Measurements from ENCODE around the gene SYT11. TPM values are rescaled to one million over a fixed set of nuclear protein-coding genes. Genes with fewer than 3 reads are reported as not detected.
A peak's percentile ranks its signal among the peaks of the same experiment; 100 is the strongest.

SYT11 gene
- polyA plus RNA-seq, 2 of the 4 experiments (the other 2 are of a cell fraction): 2.5 to 2.8 TPM

DNA sequence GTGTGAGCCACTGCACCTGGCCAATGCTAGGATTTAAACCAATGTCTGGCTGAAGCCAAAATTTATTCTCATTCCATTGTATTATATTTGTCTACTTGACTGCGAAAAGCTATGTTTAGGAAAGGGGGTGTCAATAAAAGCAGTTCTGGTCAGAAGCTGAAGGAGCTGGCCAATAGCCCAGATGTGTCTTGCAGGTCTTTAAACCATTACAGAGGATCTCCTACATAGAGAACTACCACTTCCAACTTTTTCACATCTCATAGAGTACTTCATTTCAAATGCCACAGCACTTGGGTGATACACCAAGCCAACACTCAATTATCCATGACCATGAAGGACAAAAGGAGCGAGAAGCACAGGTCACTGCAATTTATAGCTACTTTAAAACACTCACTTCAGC is 2.5 kb downstream of the SYT11 start:
- Histone ChIP-seq H3K27ac (no peak overlapping the region), H3K4me2 (no peak overlapping the region), H3K9me3 (no peaks in the 10 kb centered on the region), H3K4me1 (peaks cover 16% of the 10 kb centered on the region), H3K4me3 (no peak overlapping the region)
- FAIRE-seq (no peak), ATAC-seq (no peak), DNase-seq (ENCODE audit: low read depth in 1 of 2, low spot score in 1 of 2) (no peak)
- ChIA-PET POLR2A (interaction anchor here (0.7 kb wide), 1 partner anchor 32 kb away, joined by 3 read pairs; no protein-coding TSS in a partner anchor), CTCF (interaction anchor here (0.8 to 1.3 kb wide), 2 partner anchors 8 to 11 kb away, joined by 3 to 4 read pairs; no protein-coding TSS in a partner anchor)
- 67% methylated on average over 2 of the region's 2 CpGs for WGBS (ENCODE audit: missing lambda C conversion rate)
- no peak for TF ChIP-seq ZNF302 (CRISPR knock-in tag; IDR thresholded peaks at IDR 0.05)
- TF ChIP-seq RNF2 (IDR thresholded peaks at IDR 0.05; ENCODE audit: borderline replicate concordance, low read depth): no peak
- no peak for TF ChIP-seq ELK1 (IDR thresholded peaks at IDR 0.05; ENCODE audit: low read depth, low read length)
- no peak for TF ChIP-seq EP300 (IDR thresholded peaks at IDR 0.05)

DNA sequence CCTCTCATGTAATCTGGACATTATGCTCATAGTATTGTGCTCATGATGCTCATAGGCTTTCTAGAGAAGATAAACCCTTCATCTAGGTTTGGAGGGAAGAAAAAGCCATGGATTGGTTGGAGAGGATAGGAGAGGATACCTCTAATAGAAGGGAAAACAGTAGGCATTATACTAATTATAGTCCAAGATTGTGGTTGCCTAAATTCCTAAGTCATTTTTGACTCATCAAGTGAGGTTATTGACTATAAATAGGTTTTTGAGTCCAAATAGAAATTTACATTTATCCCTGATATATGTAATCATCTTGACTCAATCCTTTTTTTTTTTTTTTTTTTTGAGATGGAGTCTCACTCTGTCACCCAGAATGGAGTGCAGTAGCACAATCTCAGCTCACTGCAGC is 5.0 kb downstream of the SYT11 start:
- Histone ChIP-seq H3K27ac (no peak overlapping the region), H3K9me3 (no peaks in the 10 kb centered on the region), H3K4me1 (peaks cover 5% of the 10 kb centered on the region; the same call in 1 of the 3 replicates), H3K4me3 (no peak overlapping the region), H3K4me2 (no peak overlapping the region)
- DNase-seq (ENCODE audit: low read depth in 1 of 2, low spot score in 1 of 2): no peak
- ChIA-PET CTCF (no interaction called here), POLR2A (interaction anchor here (0.6 kb wide), 1 partner anchor 24 kb away, joined by 4 read pairs; no protein-coding TSS in a partner anchor)
- no peak for FAIRE-seq
- TF ChIP-seq JUNB (IDR thresholded peaks at IDR 0.05) (no peak), PBX3 (IDR thresholded peaks at IDR 0.05) (no peak), HOXB13 (CRISPR knock-in tag; IDR thresholded peaks at IDR 0.05; ENCODE audit: low read depth) (no peak)
- no peak for ATAC-seq

DNA sequence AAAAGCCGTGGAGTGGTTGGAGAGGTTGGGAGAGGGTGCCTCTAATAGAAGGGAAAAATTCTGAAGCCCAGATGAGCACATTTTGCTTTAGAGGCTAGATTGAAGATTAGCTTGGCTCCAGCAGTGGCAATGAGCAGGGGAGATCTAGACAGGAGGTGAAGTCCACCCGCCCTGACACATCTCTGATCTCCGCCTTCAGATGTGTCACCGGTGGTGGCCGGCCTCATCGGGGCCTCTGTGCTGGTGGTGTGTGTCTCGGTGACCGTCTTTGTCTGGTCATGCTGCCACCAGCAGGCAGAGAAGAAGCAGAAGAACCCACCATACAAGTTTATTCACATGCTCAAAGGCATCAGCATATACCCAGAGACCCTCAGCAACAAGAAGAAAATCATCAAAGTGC is 8.4 kb downstream of the SYT11 start:
- FAIRE-seq (no peak), DNase-seq (ENCODE audit: low read depth in 1 of 2, low spot score in 1 of 2) (no peak), ATAC-seq (no peak)
- TF ChIP-seq POLR2AphosphoS2 (conservative IDR thresholded peaks at IDR 0.05; ENCODE audit: low read length) (no peak), FOSB (CRISPR knock-in tag; IDR thresholded peaks at IDR 0.05) (no peak)
- Histone ChIP-seq H3K4me2 (no peak overlapping the region), H3K27ac (no peak overlapping the region), H3K4me3 (no peak overlapping the region), H3K4me1 (no peaks in the 10 kb centered on the region), H3K9me3 (no peaks in the 10 kb centered on the region)
- ChIA-PET CTCF (no interaction called here), POLR2A (no interaction called here)
- 78% methylated on average over 8 of the region's 8 CpGs for WGBS (ENCODE audit: missing lambda C conversion rate)

GRCh38 chr1:155871390-155871789 is 12.0 kb downstream of the SYT11 start:
- CTCF ChIA-PET: interaction anchor here (1.0 to 2.0 kb wide), 3 partner anchors 8 to 27 kb away, joined by 4 to 6 read pairs (median 5); no protein-coding TSS in a partner anchor

More at GRCh38 chr1:155871390-155871789, 12.0 kb downstream of the SYT11 start:
- Histone ChIP-seq H3K4me2 (no peak overlapping the region), H3K4me1 (no peaks in the 10 kb centered on the region), H3K4me3 (no peak overlapping the region), H3K9me3 (no peaks in the 10 kb centered on the region), H3K27ac (no peak overlapping the region)
- POLR2A ChIA-PET: no interaction called here
- ATAC-seq (peak in 1 of 2 experiments; percentile 24; a peak in 4 of 6 replicates), FAIRE-seq (no peak), DNase-seq (ENCODE audit: low read depth in 1 of 2, low spot score in 1 of 2) (no peak)
- WGBS (ENCODE audit: missing lambda C conversion rate): 31% methylated on average over 1 of the region's 1 CpG
- TF ChIP-seq BHLHE40 (IDR thresholded peaks at IDR 0.05; ENCODE audit: low read depth, low read length): no peak
- TF ChIP-seq TFCP2L1 (CRISPR knock-in tag; IDR thresholded peaks at IDR 0.05): no peak
- TF ChIP-seq HMGXB4 (CRISPR knock-in tag; IDR thresholded peaks at IDR 0.05; ENCODE audit: borderline replicate concordance): no peak
- TF ChIP-seq EP300 (IDR thresholded peaks at IDR 0.05): no peak
- no peak for TF ChIP-seq MYC (IDR thresholded peaks at IDR 0.05; ENCODE audit: borderline replicate concordance, low read length)
- no peak for TF ChIP-seq TP53 (CRISPR knock-in tag; IDR thresholded peaks at IDR 0.05)
- TF ChIP-seq CHD4 (IDR thresholded peaks at IDR 0.05; ENCODE audit: borderline replicate concordance): no peak
- no peak for TF ChIP-seq ELK1 (IDR thresholded peaks at IDR 0.05; ENCODE audit: low read depth, low read length)
- TF ChIP-seq ZFP36 (IDR thresholded peaks at IDR 0.05; ENCODE audit: borderline replicate concordance, partially characterized antibody): no peak
- no peak for TF ChIP-seq PBX3 (IDR thresholded peaks at IDR 0.05)
- no peak for TF ChIP-seq USF2 (IDR thresholded peaks at IDR 0.05)
- no peak for TF ChIP-seq PHF8 (IDR thresholded peaks at IDR 0.05; ENCODE audit: borderline replicate concordance, low read depth)
- no peak for TF ChIP-seq SREBF2 (IDR thresholded peaks at IDR 0.05)
- no peak for TF ChIP-seq HOXB5 (CRISPR knock-in tag; IDR thresholded peaks at IDR 0.05)
- no peak for TF ChIP-seq CHD2 (IDR thresholded peaks at IDR 0.05; ENCODE audit: low read length, partially characterized antibody)
- TF ChIP-seq KDM5A (IDR thresholded peaks at IDR 0.05): no peak
- no peak for TF ChIP-seq GATA3 (IDR thresholded peaks at IDR 0.05; ENCODE audit: borderline replicate concordance)
- no peak for TF ChIP-seq MAFK (IDR thresholded peaks at IDR 0.05; ENCODE audit: partially characterized antibody)

Measured in A549 (cell line).